ENCODE measurements around the gene CCDC186.

CCDC186 gene

DNA sequence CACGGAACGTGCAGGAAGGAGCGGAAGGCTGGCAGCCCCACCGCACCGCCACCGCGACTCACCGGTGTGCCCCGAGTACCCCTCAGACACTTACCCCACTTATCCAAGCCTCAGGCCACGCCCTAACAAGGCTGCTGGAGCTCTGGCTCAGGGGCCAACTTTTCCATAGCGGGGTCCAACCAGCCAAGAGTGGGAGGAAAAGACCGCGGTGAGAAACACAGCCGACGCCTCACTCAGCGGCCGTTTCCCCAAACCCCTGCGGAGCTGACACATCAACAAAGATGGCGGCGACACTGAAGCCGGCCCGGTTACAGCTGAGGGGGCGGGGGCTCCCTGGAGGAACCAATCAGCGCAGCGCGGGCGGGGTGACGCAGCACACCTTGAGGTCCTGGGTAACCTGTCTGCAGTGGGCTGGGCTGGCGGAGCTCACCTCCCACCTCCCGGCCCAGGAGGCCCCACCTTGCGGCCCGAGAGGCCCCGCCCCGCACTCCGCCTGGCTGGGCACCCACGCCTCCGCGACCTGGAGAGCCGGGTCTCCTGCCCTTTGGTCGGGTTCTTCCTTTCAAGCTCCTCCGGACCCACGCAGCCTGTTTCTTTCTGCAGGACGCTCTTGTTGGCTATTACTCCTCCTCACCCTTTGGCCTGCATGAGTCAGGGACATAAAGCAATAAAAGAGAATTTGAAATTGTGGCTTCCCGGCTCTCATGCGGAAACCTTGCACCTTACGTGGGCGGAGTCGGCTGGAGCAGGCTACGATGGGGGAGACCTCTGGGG is at the start of gene CCDC186:
TSS of gene CCDC186 (minus strand) at position 283 of the 774 bp plus-strand sequence. CDS start 10,935 bp downstream, outside the sequence.
- peak; percentile 98 for DNase-seq

DNA sequence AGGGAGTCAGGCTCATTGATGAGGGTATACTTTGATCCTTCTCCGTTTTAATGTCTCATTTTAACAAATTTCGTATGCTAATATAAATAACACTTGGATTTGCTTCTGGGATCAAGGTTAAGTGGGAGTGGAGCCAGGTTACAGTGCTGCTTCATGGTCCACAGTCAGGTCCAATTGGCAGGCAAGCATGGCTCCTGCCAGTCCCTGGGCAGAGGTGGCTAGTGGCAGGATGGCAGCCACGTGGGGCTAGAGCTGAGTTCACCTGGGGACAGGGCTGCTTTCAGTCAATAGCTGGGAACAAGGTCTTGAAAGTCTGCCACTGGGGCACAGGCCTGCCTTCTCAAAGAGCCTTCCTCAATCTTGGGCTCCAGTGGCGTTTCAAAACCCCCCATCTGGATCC is 49.1 kb upstream of the CCDC186 start:
- no peak for DNase-seq

DNA sequence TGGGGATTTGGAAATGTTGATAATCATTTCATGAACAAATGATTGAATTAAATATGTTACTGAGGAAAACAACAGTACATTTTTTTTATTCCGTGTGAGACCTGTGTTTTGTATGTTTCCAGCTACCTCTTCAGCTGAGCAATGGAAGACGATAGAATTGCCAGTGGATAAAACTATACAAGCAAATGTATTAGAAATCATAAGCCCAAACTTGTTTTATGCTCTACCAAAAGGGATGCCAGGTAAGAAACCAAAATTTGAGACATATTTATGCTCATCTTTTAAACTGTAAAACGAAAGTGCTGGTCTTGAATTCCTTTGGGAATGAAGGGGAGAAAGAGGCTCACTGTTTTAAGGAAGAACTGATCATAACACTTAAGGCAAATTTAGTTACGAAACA is 47.2 kb upstream of the CCDC186 start:
- DNase-seq, result no peak

DNA sequence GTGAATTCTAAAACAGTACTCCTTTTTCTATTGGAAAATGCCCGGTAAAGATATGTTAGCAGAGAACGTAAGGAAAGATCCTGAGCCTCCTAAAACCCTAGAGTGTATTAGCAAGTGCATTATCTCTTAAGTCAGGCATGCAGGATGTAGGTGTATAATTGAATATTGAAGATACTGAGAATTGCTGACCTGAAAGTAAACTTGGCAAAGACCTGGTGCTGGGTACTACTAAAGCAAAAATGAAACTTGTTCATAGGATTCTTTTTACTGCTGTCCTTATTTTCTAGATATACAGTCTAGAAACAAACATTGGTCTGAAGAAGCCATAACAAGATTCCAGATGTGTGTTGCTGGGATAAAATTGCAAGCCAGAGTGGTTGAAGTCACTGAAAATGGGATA is 46.3 kb upstream of the CCDC186 start:
- DNase-seq, result no peak

DNA sequence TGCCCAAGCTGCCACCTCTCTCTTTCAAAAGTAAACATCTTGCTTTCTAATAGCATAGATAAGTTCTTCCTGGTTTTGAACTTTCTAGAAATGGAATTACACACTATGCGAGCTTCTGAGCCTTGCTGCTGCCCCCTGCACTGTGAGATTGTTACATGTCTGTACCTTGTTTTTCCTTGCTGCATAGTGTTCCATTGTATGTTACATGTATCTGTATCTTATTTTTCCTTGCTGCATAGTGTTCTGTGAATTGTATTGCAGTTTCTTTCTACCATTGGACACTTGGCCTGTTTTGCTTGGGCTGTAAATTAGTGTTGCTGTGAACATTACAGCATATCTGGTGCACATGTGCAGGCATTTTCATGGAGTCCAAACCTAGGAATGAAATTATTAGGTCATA is 41.0 kb upstream of the CCDC186 start:
- no peak for DNase-seq

DNA sequence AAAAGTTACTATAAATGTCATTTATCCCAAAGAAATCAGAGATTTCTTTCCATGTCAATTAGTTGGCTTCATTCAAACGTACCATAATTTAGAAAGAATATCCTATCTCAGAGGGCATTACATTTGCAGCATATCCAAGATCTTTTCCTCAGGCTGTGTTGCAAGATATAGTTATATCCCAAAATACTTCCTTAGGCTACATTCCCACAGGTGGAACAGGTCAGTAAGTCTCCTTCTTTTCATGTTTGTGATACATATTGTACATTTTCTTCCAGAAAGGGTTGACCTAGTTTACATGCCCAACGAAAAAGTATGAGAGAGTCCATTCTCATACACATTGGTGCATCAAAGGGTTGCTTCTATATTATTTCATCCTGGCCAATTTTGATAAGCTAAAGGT is 38.1 kb upstream of the CCDC186 start:
- DNase-seq, result no peak

DNA sequence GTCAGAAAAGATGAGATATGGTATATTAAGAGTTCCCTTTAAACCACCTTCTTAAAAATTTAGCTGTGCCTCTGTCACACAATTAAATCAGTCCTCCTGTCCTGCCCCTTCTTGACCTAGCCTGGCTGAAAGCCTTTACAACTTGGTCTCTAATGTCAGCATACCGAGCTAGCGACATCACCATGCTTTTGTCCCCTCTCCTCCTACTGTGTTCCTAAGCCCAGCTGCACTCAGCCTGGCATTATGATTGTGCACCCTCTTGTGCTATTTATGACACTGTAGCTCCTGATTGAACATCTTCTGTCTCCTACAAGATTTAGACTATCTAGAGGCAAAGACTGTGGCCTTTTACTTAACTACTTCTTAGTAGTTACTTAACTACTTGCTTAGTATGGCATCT is 34.3 kb upstream of the CCDC186 start:
- DNase-seq, result no peak

DNA sequence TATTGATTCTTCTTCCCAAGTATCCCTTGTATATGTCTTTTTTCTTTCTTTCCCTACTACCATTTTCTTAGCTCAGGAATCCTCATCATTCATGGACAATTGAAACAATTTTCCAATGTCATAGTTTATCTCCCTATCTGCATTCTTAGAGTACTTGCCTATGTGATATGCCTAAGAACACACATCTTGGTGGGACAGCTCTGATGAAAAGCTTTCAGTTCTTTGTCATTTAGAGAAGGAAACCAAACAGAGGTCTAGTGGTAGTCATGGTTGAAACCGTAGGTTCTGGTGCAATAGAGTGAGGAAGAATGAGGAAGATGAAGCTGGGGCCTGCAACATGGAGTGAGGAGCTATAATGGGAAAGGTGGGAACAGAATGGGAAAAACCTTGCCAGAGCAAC is 33.3 kb upstream of the CCDC186 start:
- no peak for DNase-seq

DNA sequence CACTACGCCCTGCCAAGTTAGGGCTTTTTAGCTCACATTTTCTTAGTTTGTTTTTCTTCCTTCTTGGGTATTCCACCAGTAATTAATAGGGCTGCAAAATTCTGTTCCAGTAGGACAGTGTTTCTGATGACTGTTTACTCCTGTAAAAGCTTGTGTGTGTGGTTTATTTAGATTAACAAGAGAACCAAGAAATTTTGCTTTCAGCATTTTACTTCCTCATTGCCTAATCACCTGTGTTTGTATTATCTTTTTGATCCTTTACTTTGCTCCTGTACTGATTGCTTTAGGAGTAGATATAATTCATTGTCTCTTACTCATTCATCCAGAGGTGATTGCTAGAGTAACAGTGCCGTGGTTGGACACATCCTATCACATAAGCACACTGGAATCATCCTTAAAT is 32.9 kb upstream of the CCDC186 start:
- no peak for DNase-seq

DNA sequence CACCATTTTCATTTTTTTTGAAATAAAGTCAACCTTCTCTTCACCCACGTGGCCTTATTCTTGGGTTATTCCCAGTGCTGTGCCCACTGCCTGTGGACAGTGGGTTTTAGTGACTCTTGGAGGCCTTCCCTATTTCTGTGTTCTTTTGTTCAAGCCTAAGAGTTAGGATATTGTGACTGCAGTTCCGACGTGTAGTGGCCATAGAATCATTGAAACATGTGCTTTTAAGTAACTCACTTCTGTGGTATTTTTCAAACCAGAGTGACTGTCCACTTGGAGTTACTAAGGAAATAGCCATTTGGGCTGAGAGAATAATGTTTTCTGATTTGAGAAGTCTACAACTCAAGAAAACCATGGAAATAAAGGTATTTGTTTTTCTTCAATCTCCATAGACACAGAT is 28.8 kb upstream of the CCDC186 start:
- no peak for DNase-seq

DNA sequence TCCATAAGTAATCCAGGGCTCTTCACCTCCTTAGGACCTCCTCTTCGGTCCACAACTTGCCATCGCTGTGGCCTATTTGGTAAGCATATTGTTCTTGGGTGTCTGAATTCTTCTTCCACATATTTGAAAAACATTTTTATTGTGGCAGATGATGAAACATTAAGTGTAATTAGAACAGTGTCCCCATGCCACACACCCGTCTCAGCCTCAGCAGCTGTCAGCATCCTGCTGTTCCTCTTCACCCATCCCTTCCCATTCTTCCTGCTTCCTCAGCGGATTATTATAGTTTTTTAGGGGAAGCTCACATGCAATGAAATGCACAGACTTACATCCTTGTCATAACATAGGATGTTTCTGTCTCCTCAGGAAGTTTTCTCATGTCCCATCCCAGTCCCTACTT is 25.2 kb upstream of the CCDC186 start:
- no peak for DNase-seq

DNA sequence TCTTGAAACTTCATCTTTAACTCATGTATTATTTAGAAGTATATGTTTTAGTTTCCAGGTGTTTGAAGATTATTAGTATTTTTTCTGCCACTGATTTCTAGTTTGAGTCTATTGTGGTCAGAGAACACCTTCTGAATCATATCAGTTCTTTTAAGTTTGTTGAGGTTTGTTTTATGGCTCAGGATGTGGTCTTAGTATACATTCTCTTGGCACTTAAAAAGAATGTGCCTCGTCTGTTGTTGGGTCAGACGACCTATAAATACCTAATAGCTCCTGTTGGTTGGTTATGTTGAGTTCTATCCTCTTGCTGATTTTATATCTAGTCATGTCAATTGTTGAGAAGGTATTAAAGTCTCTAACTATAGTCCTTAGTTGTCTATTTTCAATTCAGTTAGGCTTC is 21.1 kb upstream of the CCDC186 start:
- DNase-seq, result no peak

DNA sequence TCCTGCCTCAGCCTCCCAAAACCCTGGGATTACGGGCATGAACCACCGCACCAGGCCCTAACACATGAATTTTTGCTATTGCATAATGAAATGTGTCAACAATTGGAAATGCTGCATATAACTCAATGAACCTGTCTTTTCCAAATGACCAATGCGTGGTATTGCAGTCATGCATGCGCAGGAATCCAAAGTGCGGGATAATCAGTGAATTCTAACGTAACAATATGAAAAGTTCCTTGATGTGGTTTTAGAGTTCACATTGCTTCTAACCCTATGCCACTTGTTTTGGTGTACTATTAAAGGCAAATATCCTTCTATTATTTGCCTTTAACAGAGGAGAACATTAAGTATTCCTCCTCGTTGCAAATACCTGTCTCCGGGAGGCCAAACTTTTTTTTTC is 15.7 kb upstream of the CCDC186 start:
- DNase-seq, result no peak

DNA sequence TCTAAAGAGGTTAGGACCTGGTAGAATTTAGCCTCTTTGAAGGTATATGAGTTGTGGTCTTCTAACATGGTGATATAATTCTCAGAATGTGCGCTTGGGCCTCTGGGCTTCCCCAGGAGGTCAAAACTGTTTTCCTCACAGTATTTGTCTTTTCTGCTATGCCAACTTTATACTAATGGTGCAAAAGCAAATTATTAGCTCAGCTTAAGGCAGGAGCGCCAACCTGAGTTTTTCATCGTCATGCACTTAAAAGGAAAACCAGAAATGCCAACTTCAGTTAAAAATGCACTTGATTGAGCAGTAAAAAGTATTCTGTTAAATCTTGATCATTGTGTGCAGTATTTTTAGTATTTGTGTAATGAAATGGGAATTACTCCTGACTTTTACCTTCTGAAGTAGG is 14.9 kb upstream of the CCDC186 start:
- no peak for DNase-seq

DNA sequence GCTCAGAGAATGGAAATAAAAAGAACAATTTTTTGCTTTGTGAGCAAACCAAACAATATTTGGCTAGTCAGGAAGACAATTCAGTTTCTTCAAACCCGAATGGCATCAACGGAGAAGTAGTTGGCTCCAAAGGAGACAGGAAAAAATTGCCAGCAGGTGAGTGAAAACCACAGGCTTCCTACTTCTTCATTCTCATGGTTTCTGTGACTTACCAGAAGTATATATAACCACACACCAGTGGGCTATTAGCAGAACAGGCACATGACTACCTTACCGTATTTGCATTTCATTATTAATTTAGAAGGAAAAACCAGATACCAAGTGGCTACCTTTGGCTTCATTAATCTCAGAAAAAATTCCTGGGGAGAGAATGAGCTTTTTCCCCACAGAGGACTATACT is 14.0 kb upstream of the CCDC186 start:
- DNase-seq, result no peak

DNA sequence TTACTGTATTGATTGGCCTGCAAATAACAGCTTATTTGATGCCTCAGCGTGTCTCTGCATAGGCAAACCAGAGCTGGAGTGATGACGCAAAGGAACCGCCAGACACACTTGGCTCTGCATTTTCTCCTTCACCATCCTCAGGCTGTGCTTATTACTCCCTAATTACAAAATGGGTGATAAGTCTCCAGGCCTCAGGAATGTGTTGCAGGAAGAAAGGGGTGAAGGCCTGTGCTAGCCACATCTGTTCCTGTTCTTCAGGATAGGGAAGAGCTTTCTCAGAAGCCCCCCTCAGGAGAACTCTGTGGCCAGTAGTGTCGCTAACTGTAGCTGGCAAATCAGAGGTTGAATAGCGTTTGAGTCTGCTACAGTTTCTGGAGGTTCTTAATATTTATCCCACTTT is 10.3 kb upstream of the CCDC186 start:
- no peak for DNase-seq

DNA sequence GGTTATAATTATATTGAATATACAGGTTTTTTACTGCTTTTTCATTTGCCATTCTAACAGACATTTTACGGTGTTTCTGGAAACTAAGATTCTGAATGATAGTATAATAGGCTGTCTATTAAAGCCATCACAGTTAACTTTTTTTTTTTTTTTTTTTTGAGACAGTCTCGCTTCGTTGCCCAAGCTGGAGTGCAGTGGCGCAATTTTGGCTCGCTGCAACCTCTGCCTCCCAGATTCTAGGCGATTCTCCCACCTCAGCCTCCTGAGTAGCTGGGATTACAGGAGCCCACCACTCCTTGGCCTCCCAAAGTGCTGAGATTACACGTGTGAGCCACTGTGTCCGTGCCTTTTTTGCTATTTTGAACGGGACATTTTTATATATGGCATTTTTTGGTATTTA is 9.6 kb upstream of the CCDC186 start:
- DNase-seq, result no peak

DNA sequence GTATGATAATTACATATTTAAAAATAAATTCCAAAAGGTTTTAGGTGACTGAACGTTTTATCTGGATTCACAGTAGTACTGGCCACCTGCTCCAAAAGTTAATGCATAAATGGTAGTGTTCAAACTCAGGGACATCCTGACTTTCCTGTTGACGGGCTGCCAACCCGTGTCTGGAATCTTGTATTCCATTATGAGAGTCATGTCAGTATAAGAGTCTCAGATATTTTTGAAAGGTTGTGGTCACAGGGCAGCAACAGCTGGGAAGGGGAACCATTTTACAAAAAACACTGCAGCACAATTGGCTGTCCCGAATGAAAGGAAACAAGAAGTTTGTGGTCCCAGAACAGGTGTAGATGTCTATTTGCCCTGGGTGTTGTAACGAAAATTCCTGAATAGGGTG is 8.0 kb upstream of the CCDC186 start:
- no peak for DNase-seq

DNA sequence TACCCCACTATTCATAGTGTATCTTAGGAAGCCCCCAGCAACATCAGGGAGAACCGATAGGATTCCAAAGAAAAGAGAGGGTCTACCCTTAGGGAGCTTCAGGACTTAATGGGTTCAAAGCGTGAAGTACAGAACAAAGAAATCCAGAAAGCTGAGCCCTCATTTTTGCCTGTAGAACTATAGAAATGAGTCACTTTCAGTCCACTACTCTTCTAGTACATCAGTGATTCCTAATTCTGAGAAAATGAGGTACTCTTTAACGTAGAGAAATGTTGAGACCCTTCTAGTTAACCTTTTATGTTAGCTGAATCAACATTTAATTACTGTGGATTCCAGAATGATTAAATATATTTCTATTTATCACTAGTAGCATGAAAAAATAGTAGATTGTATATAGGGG is 6.9 kb upstream of the CCDC186 start:
- no peak for DNase-seq

DNA sequence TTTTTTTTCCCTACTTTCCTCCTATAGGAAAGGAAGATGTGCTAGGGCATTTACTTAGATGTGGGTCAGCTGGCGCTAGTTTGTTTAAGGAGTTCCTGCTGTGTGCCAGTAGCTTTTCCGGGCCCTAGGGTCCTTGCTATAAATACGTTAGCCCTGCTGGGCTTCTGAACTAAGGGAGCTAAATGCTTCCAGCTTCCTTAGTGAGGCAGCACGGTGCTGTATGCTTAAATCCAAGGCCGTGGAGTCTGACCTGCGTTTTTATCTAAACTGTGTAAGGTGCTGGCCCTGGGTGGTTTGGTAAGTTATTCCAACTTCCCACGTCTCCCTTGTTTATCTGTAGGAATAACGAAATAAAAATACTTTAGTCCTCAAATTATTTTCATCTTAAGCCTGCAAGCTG is 5.7 kb upstream of the CCDC186 start:
- no peak for DNase-seq

DNA sequence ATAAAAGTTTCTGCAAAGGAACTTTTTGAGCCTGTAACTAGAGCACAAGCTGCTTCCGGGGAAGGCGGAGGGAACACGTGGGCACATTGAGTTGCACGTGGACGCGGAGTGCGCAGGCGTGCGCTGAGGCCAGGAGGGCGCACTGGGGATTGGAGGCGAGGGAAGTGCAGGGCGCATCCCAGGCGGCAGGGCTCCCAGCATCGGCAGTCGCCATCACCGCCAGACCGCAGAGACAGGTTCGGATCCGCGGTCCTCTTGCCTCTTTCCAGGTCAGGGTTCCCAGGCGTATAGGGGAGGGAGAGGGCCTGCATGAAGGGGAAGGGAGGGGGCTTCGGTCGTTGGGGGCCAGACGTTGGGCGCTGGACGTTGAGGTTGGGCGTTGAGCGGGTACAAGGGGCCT is 5.1 kb upstream of the CCDC186 start, which contains the start of gene TDRD1:
TSS of gene TDRD1 (plus strand) at position 206 of the 400 bp plus-strand sequence. CDS start 8,479 bp downstream, outside the sequence.
- DNase-seq, result no peak

DNA sequence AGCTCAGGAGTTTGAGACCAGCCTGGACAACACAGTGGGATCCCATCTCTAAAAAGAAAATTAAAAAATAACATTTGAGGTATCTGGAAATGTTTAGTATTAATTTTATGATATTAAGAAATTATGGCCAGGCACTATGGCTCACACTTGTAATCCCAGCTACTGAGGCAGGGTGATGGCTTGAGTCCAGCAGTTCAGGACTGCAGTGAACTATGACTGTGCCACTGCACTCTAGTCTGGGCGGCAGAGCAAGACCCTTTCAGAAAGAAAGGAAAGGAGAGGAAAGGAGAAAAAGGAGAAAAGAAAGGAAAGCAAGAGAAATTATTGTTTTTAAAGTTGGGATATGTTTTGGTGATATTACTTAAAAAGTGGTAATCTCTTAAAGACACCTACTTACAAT is 2.5 kb upstream of the CCDC186 start:
- DNase-seq, result no peak

DNA sequence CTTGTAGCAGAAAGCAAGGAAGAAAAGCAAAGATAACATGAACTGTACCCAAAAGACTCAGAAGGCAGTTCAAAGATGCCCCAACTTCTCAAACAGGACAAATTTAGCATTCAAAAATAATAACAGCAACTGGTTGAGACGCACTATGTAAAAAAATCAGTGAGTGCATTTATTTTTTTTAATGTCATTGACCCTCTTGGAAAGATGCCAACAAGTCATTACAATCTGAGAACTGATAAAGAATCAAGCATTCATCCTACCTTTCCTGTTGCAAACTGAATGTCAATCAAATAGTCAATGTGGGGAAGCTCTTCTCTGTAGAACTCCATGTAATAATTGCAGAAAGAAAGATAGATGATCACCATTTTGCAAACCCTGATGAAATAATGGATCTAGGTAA is 1.7 kb upstream of the CCDC186 start:
- no peak for DNase-seq

DNA sequence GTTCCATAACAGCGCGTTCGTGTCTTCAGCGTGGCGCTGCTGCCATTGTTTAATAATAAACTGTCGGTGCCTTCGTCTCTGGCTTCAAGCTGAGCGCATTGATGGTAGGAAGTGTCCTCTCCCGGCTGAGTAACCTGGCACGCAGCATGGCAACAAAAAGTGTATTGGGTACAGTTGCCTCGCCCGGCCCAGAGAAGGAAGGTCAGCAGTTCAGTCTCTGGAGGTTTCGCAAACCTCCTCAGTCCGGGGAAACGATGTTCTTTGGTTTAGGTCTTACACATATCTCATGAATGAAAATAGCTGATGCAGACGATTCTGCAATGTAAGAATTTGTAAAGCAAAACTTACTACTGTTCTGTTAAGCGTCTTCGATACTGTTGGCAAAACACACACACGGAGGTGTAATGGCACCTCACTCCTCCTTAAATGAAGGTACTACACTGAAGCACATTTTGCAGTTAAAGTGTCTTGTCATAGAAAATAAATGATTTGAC is 739 bp upstream of the CCDC186 start:
- DNase-seq, result no peak

DNA sequence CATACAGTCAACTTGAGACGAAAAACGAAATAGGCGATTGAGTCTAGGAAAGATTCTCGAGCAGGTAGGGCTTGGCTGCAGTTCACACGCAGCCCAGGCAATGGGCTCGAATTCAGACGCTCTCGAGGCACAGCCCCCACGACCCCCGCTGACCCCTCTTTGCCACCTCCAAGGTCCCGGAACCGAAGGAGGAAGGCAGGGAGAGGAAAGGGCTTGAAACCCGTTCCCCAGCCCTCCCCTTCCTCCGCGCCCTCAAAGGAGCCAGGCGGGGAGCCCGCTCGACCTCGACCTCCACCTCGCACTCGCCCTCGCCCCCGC is 441 bp downstream of the CCDC186 start:
- DNase-seq, result no peak

Data from activated gamma-delta T cell treated with Interleukin-2 at 50 U/mL for 16 hours (primary cell).